HG02571 (cell line): ENCODE results near the gene PLXDC1.
"Not testable (repeated sequence)": the region's sequence is repeated elsewhere in the genome, so short reads cannot be mapped to it uniquely, and the experiment has no call there.

ENCODE experiments used
- ATAC-seq: cut with Tn5 transposase; IDR thresholded peaks from one replicate; pipeline ENCODE4 v1.9.1; 2021; ENCODE audit warnings: mild to moderate bottlenecking, moderate library complexity; ENCODE audit not compliant: unreplicated experiment

The PLXDC1 gene

DNA sequence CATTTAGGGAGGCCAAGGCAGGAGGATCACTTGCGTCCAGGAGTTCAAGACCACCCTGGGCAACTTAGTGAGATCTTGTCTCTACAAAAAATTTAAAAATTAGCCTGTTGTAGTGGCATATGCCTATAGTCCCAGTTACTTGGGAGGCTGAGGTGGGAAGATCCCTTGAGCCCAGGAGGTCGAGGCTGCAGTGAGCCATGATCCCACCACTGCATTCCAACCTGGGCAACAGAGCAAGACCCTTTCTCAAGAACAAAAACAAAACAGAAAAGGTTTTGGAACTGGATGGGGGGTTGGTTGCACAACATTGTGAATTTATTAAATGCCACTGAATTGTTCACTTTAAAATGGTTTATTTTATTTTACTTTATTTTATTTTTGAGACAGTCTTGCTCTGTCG lies 21.2 kb downstream of the PLXDC1 start:
- no peak for ATAC-seq

DNA sequence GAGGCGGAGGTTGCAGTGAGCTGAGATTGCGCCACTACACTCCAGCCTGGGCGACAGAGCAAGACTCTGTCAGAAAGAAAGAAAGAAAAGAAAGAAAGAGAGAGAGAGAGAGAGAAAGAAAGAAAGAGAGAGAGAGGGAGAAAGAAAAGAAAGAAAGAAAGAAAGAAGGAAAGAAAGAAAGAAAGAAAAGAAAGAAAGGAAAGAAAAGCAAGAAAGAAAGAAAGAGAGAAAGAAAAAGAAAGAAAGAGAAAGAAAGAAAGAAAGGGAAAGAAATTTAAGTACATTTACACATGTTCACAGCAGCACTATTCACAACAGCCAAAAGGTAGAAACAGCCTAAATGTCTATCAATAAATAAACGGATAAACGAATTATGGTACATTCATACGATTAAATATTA lies 21.9 kb downstream of the PLXDC1 start:
- not testable (repeated sequence) for ATAC-seq

DNA sequence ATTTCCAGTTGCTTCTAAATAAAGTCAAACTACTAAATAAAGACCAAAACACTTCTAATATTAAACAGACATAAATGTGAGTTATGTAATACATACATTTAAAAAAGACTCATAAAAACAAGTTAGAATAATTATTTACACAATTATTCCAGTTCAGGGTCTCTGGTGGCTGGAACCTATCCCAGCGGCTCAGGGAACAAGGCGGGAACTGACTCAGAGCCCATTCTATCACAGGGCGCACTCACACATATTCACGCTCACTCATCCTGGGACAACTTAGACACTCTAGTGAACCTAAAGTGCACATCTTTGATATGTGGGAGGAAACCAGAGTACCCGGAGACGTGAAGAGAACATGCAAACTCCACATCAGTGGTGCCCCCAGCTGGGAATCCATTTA lies 25.0 kb downstream of the PLXDC1 start:
- no peak for ATAC-seq

- no peak for ATAC-seq
Observed at GRCh38 chr17:39125143-39125875, 26.1 kb downstream of the PLXDC1 start.

- ATAC-seq: no peak
Observed at GRCh38 chr17:39123627-39124026, 27.8 kb downstream of the PLXDC1 start.

DNA sequence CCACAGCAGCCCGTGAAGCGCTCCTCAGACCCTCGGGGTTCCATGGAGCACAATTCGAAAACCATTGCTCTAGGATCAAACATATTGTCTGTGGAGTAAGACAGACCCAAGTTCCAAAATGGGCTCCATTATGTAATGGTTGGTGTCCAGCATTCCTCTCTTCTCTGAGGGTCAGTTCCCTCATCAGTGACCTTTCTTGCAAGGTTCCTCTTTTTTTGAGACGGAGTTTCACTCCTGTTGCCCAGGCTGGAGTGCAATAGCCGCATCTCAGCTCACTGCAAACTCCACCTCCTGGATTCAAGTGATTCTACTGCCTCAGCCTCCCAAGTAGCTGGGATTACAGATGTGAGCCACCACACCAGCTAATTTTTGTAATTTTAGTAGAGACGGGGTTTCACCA lies 28.4 kb downstream of the PLXDC1 start:
- ATAC-seq: no peak

DNA sequence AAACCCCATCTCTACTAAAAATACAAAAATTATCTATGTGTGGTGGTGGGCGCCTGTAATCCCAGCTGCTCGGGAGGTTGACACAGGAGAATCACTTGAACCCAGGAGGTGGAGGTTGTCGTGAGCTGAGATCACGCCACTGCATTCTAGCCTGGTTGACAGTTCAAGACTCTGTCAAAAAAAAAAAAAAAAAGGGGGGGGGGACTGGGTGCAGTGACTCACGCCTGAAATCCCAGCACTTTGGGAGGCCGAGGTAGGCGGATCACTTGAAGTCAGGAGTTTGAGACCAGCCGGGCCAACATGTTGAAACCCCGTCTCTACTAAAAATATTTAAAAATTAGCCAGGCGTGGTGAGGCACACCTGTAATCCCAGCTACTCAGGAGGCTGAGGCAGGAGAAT lies 29.5 kb downstream of the PLXDC1 start:
- ATAC-seq: not testable (repeated sequence)

DNA sequence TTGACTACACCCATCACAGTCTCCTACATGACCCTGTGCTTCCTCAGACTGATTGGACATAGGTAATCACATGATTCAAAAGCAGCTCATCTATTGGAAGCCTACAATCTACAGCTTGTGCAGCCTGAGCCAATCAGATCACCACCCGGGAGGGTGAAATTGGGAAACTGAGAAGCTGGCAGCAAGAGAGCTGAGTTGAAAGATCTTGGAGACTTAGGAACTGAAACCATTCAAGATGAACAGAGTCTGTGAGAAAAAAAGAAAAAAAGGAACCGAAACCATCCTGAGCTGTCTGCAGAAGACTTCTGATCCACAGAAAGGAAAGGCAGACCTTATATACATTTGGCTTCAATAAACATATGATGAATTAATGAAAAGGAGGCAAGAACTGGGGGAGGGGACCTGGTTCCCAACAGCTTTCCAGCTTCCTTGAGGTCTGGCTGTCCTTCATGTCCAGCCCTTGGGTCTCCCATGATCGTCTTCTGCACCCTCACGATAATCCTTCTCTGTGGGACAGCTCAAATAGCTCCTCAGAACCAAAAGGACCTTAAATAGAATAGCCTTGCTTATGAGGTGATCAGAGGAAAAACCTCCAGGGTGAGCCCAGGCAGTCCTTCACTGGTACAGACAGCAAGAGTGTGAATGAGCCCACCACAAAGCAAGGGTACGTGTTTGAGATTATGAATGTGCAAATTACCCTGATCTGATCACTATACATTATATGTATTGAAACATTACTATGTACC lies 32.6 kb downstream of the PLXDC1 start:
- ATAC-seq: no peak

DNA sequence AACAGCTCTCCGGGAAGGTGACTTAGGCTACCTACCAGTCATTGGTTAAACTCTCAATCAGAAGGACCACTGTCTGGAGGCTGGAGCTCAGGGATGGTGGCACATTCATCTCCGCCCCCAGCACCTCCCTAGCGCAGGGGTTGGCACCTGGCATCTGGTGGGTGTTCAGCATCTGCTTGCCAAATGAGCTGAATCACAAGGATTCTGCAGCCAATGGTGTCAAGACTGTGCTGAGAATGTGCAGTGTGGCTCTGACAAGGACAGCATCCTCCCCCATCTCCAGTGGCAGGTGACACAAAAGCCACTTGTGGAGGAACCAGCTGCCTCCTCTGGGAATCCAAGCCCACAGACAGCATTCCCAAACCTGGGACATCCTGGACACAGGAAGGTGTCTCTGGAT lies 35.2 kb downstream of the PLXDC1 start:
- ATAC-seq: no peak

- ATAC-seq: no peak
Observed at GRCh38 chr17:39115135-39115534, 36.3 kb downstream of the PLXDC1 start.

DNA sequence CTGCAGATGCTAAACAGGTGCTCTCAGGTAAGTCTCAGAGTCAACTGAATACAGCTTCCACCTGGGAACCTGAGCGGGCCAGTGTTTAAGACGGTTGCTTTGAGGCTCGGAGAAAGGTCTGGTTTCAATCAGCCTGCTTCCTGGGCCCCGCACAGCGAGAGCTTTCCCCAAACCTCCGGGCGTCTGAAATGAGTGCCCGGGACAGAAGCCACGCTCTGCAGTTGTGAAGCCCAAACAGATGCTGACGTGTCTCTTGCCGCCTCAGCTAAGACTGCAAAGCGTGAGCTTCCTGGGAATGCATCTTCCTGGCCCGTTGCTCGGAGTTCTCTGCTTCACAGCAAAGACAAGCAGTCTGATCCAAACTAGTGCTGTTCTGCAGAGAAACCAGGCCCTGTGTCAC lies 36.7 kb downstream of the PLXDC1 start:
- no peak for ATAC-seq

GRCh38 chr17:39113871-39114270 lies 37.6 kb downstream of the PLXDC1 start:
- no peak for ATAC-seq

DNA sequence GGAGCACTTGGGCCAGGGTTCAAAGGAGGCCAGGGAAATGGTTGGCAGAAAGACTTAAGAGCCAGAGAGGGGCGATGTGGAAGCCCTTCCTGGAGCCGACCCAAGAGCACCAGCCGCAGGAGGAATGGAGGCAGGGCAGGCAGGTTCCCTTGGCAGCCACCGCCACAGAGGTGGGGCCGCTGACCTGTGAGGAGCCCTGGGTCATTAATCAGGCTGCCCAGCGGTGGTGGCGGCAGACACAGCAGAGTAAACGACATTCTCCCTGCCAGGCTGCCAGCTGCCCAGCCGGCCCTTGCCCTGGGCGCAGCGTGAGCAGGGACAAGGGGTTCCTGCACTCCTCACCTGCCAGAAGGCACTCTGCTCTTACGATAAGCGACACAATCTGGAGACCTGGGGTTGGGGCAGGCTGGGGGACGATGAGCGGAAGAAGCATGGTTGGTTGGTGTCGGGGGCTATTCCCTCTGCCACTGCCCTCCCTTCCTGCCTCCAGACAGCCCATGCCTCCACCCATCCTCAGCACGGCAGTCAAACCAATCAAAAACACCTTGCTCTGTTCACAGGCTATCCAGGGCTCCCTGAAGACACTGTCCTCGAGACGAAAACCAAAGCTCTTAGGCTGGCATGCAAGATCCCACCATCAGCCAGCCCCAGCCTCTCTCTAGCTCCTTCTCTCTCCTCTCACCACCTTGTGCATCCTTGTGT lies 40.9 kb downstream of the PLXDC1 start:
- ATAC-seq: no peak

GRCh38 chr17:39108461-39109375 lies 42.7 kb downstream of the PLXDC1 start:
- no peak for ATAC-seq

GRCh38 chr17:39107973-39108372 lies 43.5 kb downstream of the PLXDC1 start:
- no peak for ATAC-seq

DNA sequence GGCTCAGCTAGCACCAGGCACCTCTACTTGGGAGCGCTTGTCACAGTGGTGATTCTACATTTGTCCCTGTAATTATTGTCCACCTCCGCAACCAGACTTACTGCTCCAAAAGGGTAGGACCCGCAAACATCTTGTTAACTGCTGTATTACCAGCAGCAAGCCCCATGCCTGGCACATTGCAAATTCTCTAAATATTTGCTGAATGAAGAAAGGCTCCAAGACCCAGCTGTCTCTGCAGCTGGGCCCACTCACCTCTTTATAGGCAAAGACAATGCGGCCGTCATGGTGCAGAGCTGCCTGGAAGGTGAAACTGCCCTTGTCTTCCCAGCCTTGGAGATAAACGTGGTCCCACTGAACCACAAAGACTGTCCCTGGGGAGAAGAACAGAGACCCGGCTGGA lies 44.3 kb downstream of the PLXDC1 start:
- ATAC-seq: no peak

GRCh38 chr17:39105705-39106104 lies 45.7 kb downstream of the PLXDC1 start:
- ATAC-seq: no peak

DNA sequence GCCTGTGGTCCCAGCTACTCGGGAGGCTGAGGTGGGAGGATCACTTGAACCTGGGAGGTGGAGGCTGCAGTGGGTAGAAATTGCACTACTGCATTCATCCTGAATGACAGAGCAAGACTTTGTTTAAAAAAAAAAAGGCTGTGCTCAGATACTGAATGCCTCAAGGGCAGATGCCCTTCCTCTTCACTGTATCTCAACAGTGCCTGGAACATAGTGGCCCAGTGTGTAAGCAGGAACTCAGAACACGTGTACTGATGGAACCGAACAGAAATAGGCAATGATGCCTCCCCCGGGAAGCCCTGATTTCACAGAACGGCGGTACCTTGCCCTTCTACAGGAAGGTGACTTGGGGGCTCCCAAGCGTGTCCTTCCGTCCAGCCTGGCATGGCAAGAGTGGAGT lies 46.8 kb downstream of the PLXDC1 start:
- ATAC-seq: no peak

GRCh38 chr17:39104046-39104445 lies 47.4 kb downstream of the PLXDC1 start:
- no peak for ATAC-seq

- no peak for ATAC-seq
Observed at GRCh38 chr17:39101091-39101490, 50.3 kb downstream of the PLXDC1 start.

- no peak for ATAC-seq
Observed at GRCh38 chr17:39100530-39100929, 50.9 kb downstream of the PLXDC1 start.
